Stimulated activated CD8-positive, alpha-beta memory T cell treated with anti-CD3 and anti-CD28 coated beads, Interleukin-4, amount 100 ng/mL, for 24 hours (primary cell): Measurements from ENCODE around the gene TMC7.

ENCODE experiments used
- DNase-seq: peaks from one replicate; pipeline ENCODE4 v3.0.0-alpha.2; 2020; ENCODE audit warnings: low read depth

The TMC7 gene

GRCh38 chr16:19029980-19030379 lies 46.2 kb downstream of the TMC7 start:
- DNase-seq, result no peak

GRCh38 chr16:19031738-19032137 lies 48.0 kb downstream of the TMC7 start:
- no peak for DNase-seq

- no peak for DNase-seq
These were observed 50.0 kb downstream of the TMC7 start for GRCh38 chr16:19033761-19034160.

- no peak for DNase-seq
These were observed 56.7 kb downstream of the TMC7 start for GRCh38 chr16:19040400-19040799.

- no peak for DNase-seq
These were observed 61.0 kb downstream of the TMC7 start for GRCh38 chr16:19044769-19045168.

- no peak for DNase-seq
These were observed 62.3 kb downstream of the TMC7 start for GRCh38 chr16:19046062-19046461.

GRCh38 chr16:19062706-19063105 lies 79.0 kb downstream of the TMC7 start:
- DNase-seq, result no peak

- DNase-seq, result no peak
These were observed 83.2 kb downstream of the TMC7 start for GRCh38 chr16:19066988-19067348.

GRCh38 chr16:19067349-19068236 lies 83.9 kb downstream of the TMC7 start, which contains the start of gene COQ7:
COQ7 (plus strand) TSS chr16:19067614; CDS start chr16:19067665, 51 bp downstream.
- DNase-seq, result peak; percentile 96

- no peak for DNase-seq
These were observed 84.6 kb downstream of the TMC7 start for GRCh38 chr16:19068237-19068815.

GRCh38 chr16:19071811-19072777 lies 88.4 kb downstream of the TMC7 start:
- DNase-seq, result peak; percentile 26

GRCh38 chr16:19073344-19073743 lies 89.6 kb downstream of the TMC7 start:
- no peak for DNase-seq

GRCh38 chr16:19073863-19074262 lies 90.1 kb downstream of the TMC7 start:
- DNase-seq, result no peak

GRCh38 chr16:19075511-19075910 lies 91.8 kb downstream of the TMC7 start:
- no peak for DNase-seq

GRCh38 chr16:19077879-19078278 lies 94.1 kb downstream of the TMC7 start:
- no peak for DNase-seq

GRCh38 chr16:19083670-19084069 lies 99.9 kb downstream of the TMC7 start:
- no peak for DNase-seq

GRCh38 chr16:19084139-19084538 lies 100.4 kb downstream of the TMC7 start:
- no peak for DNase-seq

GRCh38 chr16:19084879-19085278 lies 101.1 kb downstream of the TMC7 start:
- no peak for DNase-seq

GRCh38 chr16:19085679-19086200 lies 102.0 kb downstream of the TMC7 start:
- DNase-seq, result no peak

GRCh38 chr16:19086322-19087199 lies 102.8 kb downstream of the TMC7 start:
- DNase-seq, result peak; percentile 72

GRCh38 chr16:19088341-19088916 lies 104.7 kb downstream of the TMC7 start:
- DNase-seq, result no peak
